HG03060 (cell line): ENCODE results near the gene WWOX.

ENCODE experiments used
- ATAC-seq: cut with Tn5 transposase; IDR thresholded peaks from one replicate; pipeline ENCODE4 v1.9.1; 2021; ENCODE audit warnings: low read depth, moderate number of reproducible peaks; ENCODE audit not compliant: unreplicated experiment

WWOX gene

GRCh38 chr16:78837706-78838105, 738.3 kb downstream of the WWOX start:
- no peak for ATAC-seq

GRCh38 chr16:78838276-78838675, 738.8 kb downstream of the WWOX start:
- no peak for ATAC-seq

GRCh38 chr16:78842950-78843349, 743.5 kb downstream of the WWOX start:
- no peak for ATAC-seq

GRCh38 chr16:78843978-78844377, 744.5 kb downstream of the WWOX start:
- ATAC-seq, result no peak

GRCh38 chr16:78844682-78845081, 745.2 kb downstream of the WWOX start:
- ATAC-seq, result no peak

- no peak for ATAC-seq
Observed at GRCh38 chr16:78851266-78851665, 751.8 kb downstream of the WWOX start.

GRCh38 chr16:78852081-78852635, 752.7 kb downstream of the WWOX start:
- no peak for ATAC-seq

- ATAC-seq, result no peak
Observed at GRCh38 chr16:78862022-78862421, 762.6 kb downstream of the WWOX start.

GRCh38 chr16:78866521-78866920, 767.1 kb downstream of the WWOX start:
- ATAC-seq, result no peak

- ATAC-seq, result no peak
Observed at GRCh38 chr16:78869492-78869891, 770.0 kb downstream of the WWOX start.

GRCh38 chr16:78871241-78871640, 771.8 kb downstream of the WWOX start:
- no peak for ATAC-seq

- ATAC-seq, result no peak
Observed at GRCh38 chr16:78876671-78877070, 777.2 kb downstream of the WWOX start.

GRCh38 chr16:78877114-78877655, 777.7 kb downstream of the WWOX start:
- ATAC-seq, result no peak

- no peak for ATAC-seq
Observed at GRCh38 chr16:78878570-78878969, 779.1 kb downstream of the WWOX start.

- ATAC-seq, result no peak
Observed at GRCh38 chr16:78879011-78879410, 779.6 kb downstream of the WWOX start.

GRCh38 chr16:78882150-78882549, 782.7 kb downstream of the WWOX start:
- ATAC-seq, result no peak

GRCh38 chr16:78882751-78883150, 783.3 kb downstream of the WWOX start:
- no peak for ATAC-seq

- ATAC-seq, result no peak
Observed at GRCh38 chr16:78884204-78884603, 784.8 kb downstream of the WWOX start.

GRCh38 chr16:78889346-78889745, 789.9 kb downstream of the WWOX start:
- ATAC-seq, result no peak

- ATAC-seq, result no peak
Observed at GRCh38 chr16:78890373-78890895, 791.0 kb downstream of the WWOX start.

GRCh38 chr16:78892951-78893733, 793.7 kb downstream of the WWOX start:
- ATAC-seq, result no peak

- no peak for ATAC-seq
Observed at GRCh38 chr16:78894886-78895285, 795.4 kb downstream of the WWOX start.
